NOMO-1 treated with DMSO at 0.1 percent for 48 hours (cell line): ENCODE results near the gene LGMN.

Source experiments
- DNase-seq: peaks from one replicate; lab custom pipeline; 2025; ENCODE audit not compliant: unreplicated experiment; lab: John Stamatoyannopoulos, UW

LGMN gene

DNA sequence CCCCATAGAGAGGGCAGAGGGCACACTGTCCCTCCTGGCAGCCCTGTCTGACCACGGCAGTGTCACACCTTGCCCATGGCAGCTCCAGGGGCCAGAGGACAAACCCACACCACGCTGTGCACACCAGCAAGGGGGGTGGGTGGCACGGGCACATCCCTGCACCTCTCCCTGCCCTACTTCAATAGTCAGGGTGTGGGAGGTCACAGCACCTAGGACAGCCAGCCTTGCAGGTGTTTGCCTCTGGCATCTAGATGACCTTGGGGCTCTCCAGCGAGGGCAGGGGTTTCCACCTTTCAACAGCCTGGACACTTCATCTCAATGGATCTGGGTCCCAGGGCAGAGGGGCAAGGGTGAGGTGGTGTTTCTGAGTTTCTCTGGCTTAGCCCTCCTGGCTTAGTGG lies 69.2 kb downstream of the LGMN start:
- DNase-seq = no peak

DNA sequence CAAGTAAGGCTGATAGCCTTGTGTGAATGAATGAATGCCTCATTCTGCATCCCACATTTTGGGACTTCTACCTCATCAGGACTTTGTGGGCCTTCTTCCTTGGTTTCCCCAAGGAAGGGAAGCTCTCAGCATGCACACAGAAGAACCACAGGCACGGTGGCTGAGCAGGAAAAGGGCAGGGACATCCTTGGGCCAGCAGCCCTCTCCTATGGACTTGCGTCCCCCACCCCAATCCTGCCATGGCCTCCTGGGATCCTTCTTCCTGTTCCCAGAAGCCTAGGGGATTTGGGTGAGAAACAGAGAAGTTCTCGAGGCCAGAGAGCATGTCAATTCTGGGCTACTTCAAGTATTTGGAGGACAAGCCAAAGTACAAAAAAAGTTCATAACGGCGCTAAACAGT lies 69.7 kb downstream of the LGMN start:
- DNase-seq = no peak

DNA sequence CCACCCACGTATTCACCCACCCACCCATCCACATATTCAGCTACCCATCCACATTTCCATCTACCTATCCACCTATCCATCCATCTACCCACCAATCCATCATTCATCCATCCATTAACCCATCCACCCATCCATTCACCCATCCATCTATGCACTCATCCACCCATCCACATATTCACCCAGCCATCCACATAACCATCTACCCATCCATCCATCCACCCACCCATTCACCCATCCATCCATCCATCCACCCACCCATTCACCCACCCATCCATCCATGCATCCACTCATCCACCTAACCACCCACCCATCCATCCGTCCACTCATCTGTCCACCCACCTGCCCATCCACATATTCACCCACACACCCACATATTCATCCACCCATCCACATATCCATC lies 70.5 kb downstream of the LGMN start:
- no peak for DNase-seq

DNA sequence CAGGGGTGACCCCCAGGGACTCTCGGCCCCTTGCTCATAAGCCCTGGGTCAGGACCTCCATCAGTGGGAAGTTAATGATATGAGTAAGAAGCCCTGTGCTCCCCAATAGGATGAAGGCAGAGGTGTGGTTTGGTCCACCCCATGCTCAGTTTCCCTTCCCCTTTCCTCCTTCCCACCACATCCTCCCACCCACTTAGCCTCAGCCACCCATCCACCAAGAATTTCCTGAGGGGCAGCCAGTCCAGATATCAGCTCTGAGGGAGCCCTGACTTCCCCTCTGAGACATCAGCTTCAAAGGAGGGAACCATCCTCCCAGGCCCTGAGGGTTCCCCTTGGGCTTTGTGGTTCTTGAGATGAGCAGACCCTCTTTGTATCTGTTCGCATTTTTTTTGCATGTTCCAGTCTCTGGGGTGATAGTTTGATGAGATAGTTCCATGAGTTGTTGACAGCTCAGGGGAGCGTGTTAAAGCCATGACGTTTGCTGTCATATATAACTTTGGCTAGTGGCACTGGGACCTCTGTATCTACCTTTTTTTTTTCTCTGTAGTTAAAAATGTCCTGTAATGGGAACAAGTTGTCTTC lies 71.2 kb downstream of the LGMN start:
- DNase-seq = peak; percentile 75

DNA sequence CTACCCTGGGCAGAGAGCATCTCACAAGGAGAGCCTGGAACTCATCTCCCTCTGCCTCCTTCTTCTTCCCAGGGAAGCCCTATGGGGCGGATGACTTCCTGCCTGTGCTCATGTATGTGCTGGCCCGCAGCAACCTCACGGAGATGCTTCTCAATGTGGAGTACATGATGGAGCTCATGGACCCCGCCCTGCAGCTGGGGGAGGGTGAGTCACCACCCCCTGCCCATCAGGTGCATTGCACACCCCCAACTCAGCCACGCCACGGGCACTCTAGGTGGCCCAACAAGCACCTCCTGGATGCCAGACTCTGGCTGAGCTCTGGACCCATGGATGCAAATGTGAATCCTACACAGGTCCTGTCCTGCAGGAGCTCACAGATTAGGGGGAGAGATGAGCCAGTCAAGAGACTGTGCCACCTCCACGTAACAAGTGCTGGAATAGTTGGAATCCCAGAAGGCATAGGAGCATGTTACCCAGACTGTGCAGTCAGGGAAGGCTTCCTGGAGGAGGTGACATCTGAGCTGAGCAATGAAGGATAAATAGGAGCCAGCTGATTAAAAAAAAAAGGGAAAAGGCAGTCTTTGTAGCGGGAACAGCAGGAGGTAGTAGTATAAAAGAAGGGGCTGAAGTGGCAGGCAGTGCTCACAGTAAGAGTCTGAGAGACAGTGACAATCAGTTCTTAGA lies 71.9 kb downstream of the LGMN start:
- DNase-seq = no peak

DNA sequence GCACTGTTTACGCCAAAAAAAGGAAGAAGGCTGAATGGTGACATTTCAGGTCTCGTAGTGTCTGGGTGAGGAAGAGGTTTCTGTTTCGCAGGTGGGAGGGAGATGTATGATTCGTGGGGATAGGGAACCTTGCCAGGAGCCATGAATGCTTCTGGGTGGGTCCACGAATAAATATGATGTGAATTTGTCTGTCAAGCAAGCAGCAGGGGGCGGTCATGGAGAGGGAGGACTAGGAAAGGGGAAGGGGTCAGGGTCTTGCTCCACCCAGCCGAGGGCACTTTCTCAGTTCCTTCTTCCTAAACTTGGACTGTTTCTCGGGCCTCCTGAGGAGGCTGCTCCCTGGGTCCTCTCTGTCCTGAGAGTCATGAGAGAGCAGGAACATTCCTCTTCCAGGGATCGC lies 72.5 kb downstream of the LGMN start:
- peak; percentile 65 for DNase-seq

DNA sequence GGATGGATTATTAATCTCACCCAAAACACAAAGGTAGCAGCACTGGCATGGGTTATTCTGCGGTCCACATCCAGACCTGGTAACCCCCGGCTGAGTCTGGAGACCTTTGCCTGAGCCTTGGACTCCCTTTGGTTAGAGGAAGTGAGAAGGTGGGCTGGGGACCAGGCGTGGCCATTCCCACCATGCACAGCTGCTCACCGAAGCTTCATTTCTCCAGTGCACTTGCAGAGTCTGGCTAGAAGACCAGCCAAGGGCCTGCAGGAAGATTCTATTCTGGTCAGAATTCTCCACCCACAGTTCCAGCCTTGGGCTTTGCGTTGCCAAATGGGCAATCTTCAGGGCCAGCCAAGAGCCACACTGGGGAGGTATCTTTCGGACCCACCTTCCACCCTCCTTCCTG lies 73.0 kb downstream of the LGMN start:
- no peak for DNase-seq

DNA sequence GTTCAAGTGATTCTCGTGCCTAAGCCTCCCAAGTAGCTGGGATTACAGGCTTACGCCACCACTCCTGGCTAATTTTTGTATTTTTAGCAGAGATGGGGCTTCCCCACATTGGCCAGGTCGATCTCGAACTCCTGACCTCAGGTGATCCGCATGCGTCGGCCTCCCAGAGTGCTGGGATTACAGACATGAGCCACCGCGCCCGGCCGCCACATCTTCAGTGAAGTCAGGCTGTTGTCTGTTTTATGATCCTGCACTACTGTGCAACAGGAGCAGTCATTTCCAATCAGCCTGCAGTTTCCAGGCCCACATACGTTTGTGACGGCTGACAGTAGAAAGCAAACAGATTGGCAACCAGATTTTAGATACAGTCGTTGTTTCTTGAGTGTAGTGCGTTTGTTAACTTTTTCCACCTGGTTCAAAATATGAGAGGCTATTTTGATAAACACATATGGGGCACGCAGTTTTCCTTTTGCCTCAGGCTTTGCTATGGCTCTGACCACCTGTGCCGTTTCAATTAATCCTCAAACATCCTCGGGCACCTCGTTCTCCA lies 74.8 kb downstream of the LGMN start:
- no peak for DNase-seq

DNA sequence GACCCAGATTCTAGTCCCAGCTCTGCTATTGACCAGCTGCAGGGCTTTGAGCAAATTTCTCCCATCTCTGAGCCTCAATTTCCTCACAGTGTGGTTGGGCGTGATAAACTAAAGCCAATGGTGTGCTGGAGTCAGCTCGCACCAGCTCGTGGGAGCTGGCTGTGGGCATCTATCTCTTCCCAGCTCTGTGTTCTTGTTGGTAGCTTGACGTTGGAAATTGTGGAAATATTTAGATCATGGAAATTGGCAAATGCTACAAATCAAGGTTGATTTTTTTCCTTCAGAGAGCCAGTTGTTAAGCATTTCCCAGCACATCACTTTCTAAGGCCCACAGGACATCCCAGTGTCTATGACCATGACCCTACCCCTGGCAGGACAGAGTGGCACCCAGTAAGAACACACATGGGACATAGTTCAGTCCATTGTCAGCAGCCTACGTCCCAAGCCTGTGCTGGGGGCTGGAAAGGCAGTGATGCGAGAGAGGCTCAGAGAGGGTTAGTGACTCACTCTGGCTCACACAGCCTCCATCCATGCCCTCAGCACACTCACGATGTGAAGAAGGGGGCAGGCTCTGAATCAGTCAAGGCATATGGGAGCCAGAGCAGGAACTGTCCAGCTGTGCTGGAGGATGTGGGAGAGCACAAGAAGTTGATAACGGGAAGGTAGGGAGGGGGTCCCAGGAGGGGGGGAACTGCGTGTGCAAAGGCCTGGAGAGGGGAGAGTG lies 77.6 kb downstream of the LGMN start:
- DNase-seq = no peak

DNA sequence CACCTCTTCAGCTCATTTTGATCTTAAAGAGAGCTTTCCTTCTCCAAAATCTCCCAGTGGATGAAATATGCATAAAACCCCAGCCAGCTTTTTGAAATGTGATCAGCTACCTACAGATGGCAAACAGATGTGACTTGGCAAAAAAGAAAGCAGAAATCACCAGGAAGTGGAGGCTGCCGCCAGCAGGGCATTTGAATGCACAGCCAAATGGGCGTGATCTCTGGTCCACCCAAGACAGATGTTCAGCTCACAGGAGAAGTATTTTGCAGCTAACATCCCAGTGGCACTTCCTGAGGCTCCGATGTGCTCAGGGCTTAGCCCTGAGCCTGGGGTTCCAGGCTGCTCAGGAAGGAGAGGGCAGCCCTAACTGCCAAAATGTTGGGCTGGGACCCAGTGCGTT lies 78.3 kb downstream of the LGMN start:
- no peak for DNase-seq

DNA sequence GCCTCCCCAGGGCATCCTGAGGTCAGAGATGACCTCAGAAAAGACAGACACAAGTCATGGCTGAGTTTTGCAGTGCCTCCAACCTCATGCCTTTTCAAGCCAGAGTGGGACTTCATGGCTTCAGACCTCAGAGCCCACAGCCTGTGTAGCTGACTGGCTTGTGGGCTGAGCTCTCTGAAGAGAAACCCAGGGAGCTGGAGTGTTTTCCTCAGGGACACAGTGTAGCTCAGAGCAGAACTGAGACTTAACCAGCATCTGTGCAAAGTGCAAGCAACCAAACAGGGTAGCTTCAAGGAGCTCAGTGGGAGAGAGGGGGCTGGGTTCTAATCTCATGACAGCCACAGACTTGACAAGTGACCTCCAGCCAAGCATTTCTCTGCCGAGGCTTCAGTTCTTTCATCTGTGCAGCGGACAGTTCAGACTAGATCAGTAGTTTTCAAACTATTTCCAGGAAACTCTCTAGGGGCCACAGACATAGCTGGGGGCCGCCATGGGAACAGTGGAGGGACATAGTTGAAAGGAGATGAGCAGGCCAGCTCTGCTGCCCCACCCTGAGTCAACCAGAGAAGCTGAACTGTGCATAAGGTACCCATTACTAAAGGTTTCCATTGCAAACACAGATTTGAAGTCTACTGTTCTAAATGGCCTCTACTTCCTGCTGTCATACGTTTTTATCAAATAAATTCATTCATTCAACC lies 80.0 kb downstream of the LGMN start:
- DNase-seq = no peak

DNA sequence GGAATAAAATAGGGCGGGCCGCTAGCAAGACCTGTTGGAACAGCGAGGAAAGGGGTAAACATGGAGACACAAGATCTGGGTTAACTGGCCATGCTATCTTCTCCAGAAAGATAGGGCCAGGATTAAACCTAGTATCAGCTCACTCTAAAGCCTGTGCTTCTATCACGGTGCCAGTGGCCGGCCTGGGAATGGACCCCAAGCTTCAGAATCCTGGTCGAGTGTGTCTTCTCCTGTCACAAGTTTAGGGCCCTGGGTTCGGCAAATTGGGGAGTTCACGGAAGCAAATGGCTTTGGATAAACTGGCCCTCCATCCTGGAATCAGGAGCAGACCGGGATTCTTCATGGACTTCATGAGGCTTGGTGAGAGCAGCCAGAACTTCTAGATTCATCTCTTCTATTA lies 82.2 kb downstream of the LGMN start:
- no peak for DNase-seq

DNA sequence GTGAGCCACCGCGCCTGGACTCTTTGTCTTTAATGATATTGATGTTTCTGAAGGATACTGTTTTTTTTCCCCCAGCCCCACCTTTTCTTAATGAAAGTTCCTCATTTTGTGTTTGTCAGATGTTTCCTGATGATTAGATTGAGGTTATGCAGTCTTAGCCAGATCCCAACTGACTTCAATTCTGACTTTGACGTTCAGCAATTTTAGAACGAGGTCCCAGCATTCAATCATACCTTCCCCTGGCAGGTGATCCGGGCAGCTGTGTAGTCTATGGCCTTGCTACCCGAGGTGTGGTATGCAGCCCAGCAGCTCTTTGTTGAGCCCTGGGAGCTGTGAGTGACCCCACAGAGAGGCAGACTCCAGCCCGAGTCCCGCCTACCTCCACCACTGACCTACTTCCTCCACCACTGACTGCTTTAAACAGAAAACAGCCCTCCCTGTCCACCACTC lies 82.7 kb downstream of the LGMN start:
- peak; percentile 85 for DNase-seq

DNA sequence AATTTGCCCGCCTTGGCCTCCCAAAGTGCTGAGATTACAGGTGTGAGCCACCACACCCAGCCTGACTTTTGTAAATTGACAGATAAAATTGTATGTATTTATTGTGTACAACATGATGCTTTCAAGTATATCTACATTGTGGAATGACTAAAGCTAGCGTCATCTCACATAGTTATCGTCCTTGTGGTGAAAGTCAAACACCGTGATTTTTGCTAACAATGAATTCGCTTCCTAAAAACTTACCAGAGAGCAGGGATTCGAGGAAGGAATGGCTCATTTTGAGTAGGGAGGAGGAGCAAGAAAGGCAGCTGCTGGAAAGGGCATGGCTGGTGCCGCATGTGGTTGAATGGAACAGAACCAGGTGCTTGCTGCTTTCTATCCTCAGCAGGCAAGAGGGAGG lies 85.4 kb downstream of the LGMN start:
- no peak for DNase-seq

DNA sequence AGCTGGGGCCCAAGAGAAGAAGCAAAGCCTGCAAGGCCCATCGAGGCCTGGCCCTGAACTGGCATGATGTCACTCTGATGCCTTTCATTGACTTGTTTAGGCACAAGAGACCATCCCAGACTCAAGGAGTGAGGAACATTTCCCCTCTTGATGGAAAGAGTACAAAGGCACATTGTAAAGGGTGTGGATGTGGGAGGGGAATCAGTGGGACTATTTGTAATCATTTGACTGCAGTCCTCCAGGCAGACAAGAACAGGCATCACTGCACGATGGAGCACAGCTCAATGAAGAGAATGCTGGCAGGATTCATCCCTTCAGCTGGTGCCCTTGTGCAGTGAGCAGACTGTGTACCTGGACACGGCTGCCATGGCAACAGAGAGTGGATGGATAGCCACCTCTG lies 87.9 kb downstream of the LGMN start:
- DNase-seq = no peak

DNA sequence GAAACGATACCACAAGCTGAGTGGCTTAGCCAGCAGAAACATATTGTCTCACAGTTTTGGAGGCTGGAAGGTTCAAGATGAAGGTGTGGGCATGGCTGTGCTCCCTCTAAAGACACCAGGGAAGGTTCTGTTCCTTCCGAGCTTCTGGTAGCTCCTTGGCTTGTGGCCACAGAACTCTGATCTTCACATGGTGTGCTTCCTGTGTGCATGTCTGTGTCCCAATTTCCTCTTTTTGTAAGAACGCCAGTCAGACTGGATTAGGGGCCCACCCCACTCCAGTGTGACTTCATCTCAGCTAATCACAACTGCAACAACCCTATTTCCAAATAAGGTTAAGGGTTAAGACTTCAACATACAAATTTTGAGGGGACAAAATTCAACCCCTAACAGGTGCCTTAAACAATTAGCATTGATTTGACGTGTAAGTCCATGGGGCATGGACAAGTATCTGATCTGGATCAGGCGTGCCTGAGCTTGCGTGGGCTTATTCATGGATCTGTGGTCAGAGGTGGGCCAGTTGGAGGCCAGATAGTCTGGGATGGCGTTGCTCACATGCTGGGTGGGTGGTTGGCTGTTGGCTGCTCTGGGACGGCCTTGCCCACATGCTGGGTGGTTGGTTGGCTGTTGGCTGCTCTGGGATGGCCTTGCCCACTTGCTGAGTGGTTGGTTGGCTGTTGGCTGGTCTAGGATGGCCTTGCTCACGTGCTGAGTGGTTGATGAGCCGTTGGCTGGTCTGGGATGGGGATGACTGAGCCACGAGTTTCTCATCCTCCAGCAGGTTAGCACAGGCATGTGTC lies 88.5 kb downstream of the LGMN start:
- DNase-seq = peak; percentile 98

DNA sequence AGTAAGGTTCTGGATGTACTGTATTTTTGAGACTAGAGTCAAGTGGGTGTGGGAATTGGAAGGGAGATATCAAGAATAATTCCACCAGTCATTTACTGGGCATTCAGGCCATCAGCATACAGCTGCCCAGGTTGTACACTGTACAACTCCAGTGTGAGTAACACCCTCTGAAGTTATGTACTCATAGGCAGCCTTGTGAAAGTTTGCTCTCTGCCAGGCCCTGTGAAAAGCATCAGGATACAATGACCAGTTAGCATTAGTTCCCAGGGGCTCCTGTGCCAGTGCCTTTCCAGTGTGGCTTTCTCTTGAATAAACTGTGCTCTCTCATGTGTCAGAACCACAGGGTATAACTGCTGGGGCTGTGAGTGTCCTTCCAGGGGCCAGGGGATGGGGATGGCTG lies 89.7 kb downstream of the LGMN start:
- no peak for DNase-seq

DNA sequence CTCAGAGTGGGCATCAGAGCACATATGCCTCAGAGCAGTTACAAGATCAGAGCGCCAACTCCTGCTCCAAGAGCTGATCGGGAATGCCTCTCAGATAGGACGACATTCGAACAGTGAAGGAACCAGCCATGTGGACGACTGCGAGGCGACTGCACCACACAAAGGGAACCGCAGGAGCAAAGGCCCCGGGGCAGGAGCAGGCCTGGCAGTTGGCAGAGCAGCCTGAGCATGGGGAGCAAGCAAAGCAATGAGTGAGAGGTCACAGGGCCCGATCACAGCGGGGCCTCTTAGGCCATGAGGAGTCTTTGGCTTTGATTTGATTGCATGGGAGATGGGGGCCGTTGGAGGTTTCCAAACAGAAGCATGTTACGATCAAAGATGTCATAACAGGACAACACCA lies 90.3 kb downstream of the LGMN start:
- DNase-seq = no peak

DNA sequence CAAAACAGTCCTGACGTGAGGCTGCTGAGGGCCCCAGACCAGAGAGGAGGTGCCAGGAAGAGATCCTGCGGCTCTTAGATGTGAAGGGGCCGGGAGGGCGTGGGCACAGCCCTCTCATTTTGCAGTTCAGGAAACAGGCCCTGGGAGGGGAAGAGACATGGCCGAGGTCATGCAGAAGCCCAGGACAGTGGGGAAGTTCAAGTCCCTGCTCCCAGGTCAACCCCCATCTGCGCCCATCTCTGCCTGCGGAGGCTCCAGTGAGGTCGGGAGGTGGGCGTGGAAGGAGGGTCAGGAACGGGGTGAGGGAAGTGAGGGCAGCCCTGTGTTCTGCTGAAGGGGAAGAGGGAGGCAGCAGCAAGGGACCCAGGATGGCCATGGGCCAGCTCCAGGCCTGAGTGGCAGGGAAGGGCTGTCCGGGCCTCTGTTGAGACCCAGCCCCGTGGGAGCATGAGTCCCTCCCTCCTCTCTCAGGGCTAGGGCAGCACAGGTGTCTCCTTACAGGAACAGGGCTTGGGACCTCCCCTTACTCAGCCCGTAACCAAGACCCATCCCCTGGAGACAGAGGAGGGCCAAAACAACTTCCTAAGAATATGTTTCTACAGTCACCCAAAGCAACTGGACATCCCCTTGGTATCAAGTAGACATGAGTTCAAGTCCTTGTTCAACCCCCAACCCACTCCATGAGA lies 90.8 kb downstream of the LGMN start:
- DNase-seq = no peak
